AG09319 (cell line): ENCODE measurements around the gene CISTR.

ENCODE experiments used
- DNase-seq: peaks from one replicate; pipeline ENCODE4 v3.0.0-alpha.2; 2010; ENCODE audit warnings: low read depth; ENCODE audit errors: extremely low read depth
- CTCF ChIP-seq: IDR thresholded peaks from 2 replicates; pipeline ENCODE4 v1.5.1; 2011; ENCODE audit warnings: low read depth, mild to moderate bottlenecking, inconsistent platforms, low read length, moderate library complexity

CISTR gene

GRCh38 chr12:53750812-53751335 lies 905 bp downstream of the CISTR start:
- TF ChIP-seq CTCF: no peak
- DNase-seq: no peak

DNA sequence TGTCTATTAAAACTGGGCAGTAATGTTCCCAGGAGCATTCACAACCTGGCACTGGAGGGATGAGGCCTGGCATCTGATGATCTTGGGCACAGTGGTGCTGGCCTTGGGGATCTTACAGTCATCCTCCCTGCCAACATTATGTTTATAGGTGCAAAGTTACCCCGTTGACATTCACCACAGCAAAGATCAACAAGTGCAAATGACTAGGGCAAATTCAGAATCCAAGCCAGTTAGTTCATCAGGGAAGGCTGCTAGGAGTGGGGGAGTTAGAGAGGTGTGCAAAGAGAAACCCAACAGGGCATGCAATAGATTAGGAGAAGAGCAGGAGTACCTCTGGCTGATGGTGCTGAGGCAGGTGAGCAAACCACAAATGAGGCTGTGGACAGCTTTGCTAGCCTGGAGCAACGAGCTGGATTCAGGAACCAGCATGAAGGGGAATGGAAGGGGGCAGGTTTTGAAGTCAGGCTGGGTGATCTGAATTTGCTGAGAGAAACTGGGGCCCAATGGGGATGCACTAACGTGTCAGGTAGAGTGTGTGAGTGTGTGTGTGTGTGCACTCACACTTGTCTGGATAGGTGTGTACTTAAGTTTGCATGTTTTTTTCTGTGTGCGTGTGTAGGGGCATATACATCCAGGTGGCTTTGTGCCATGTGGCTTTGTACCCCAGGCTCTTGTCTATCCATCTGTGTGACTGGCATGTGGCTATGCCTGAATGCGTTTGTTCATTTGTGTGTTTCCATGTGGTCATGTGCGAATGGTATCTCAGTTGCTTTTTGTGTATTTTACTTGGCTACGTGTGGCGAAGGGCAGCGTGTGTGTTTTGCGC lies 1.6 kb downstream of the CISTR start:
- TF ChIP-seq CTCF: no peak
- DNase-seq: no peak

- no peak for DNase-seq
- TF ChIP-seq CTCF: no peak
Observed at GRCh38 chr12:53748072-53748840, 3.5 kb downstream of the CISTR start.

GRCh38 chr12:53747095-53747494 lies 4.7 kb downstream of the CISTR start:
- DNase-seq: no peak

GRCh38 chr12:53746592-53747092 lies 5.1 kb downstream of the CISTR start:
- DNase-seq: peak; percentile 83

More at GRCh38 chr12:53747095-53747494, 4.7 kb downstream of the CISTR start:
- no peak for TF ChIP-seq CTCF

DNA sequence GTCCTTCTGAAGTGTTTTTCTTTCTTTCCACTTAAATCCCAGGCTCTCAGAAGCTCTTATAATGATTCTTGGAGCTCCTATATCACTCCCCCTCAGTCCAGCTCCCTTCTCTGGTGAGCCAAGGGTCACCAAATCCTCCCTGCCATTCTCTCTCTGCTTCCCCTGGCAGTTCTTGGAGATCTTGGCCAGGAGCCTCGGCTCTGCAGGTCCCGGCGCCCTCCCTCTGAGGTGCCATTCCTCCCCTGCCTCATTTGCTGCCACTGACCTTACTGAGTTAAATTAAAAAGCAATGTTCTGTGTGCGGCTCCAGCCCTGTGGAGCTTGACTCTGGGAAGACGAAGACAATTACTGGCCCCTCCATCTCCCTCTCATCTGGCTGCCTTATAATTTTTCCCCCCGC lies 7.0 kb downstream of the CISTR start:
- no peak for DNase-seq
- TF ChIP-seq CTCF: no peak

More at GRCh38 chr12:53746592-53747092, 5.1 kb downstream of the CISTR start:
- TF ChIP-seq CTCF: no peak; the same call in none of the 2 replicates

DNA sequence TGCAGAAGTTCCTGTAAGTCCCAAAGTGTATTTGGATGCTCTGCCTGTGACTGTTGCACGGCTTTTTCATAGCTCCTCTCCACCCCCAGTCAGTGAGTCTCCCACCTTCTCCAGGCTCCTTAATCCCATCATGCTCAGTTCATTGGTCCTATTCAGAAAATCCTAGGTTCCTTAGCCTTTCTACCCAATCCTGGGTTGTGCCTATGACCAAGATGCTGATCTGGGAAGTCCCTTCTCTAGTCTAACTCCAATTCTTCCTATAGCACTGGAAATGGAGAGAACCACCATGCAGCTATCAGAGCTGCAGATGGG lies 7.7 kb downstream of the CISTR start:
- DNase-seq: no peak
- no peak for TF ChIP-seq CTCF
